GM18951 (cell line): ENCODE data around the gene MGMT.

ENCODE experiments used
- POLR2A ChIP-seq: IDR thresholded peaks from 4 replicates; pipeline ENCODE4 v1.6.1; 2011; ENCODE audit warnings: mild to moderate bottlenecking; ENCODE audit not compliant: insufficient read length, insufficient read depth; ENCODE audit errors: extremely low read depth
- in situ Hi-C: fragments of 300-500 bp; cut with MboI; formaldehyde crosslinking; loops from one replicate; pipeline ENCODE4 v1.12.0; 2022; ENCODE audit warnings: low sequenced_read_pairs, mixed read lengths, inconsistent platforms; ENCODE audit not compliant: unreplicated experiment

MGMT gene

GRCh38 chr10:129808092-129808983 is 341.3 kb downstream of the MGMT start:
- in situ Hi-C loops = no loop called here

GRCh38 chr10:129809431-129809830 is 342.4 kb downstream of the MGMT start:
- TF ChIP-seq POLR2A = no peak
- in situ Hi-C loops = no loop called here

More at GRCh38 chr10:129808092-129808983, 341.3 kb downstream of the MGMT start:
- no peak for TF ChIP-seq POLR2A

- TF ChIP-seq POLR2A = no peak
- in situ Hi-C loops = no loop called here
Measured at GRCh38 chr10:129809841-129810240, 342.8 kb downstream of the MGMT start.

GRCh38 chr10:129811208-129811607 is 344.2 kb downstream of the MGMT start:
- TF ChIP-seq POLR2A = no peak
- in situ Hi-C loops = no loop called here

- TF ChIP-seq POLR2A = no peak
- in situ Hi-C loops = no loop called here
Measured at GRCh38 chr10:129812398-129812797, 345.4 kb downstream of the MGMT start.

GRCh38 chr10:129814681-129815646 is 347.9 kb downstream of the MGMT start:
- in situ Hi-C loops = no loop called here
- TF ChIP-seq POLR2A = no peak

- TF ChIP-seq POLR2A = no peak
- in situ Hi-C loops = no loop called here
Measured at GRCh38 chr10:129815898-129816655, 349.0 kb downstream of the MGMT start.

- no peak for TF ChIP-seq POLR2A
- in situ Hi-C loops = no loop called here
Measured at GRCh38 chr10:129816656-129817045, 349.6 kb downstream of the MGMT start.
